Ovary (tissue), 3 donors: ENCODE measurements around the gene UXS1.

Experiments
- CTCF ChIP-seq, 3 donors: fragments of 450-650 bp in 2 of 3; fragments of 200-600 bp in 1 of 3; IDR thresholded peaks; one replicate each; pipeline versions ENCODE4 v1.5.1 to v1.8.0; 2016 to 2022; ENCODE audit warnings: antibody characterized with exemption in 3 of 3, mild to moderate bottlenecking in 1 of 3
- EP300 ChIP-seq: sonication (generic); formaldehyde crosslinking; IDR thresholded peaks from one replicate; pipeline ENCODE4 v1.6.1; 2017; ENCODE audit warnings: antibody characterized with exemption
- POLR2A ChIP-seq: fragments of 450-650 bp; IDR thresholded peaks from one replicate; pipeline ENCODE4 v1.6.1; 2017; ENCODE audit warnings: antibody characterized with exemption, mild to moderate bottlenecking, moderate library complexity
- donor health status: DM: no; HTN: no; CAD: no.

DNA sequence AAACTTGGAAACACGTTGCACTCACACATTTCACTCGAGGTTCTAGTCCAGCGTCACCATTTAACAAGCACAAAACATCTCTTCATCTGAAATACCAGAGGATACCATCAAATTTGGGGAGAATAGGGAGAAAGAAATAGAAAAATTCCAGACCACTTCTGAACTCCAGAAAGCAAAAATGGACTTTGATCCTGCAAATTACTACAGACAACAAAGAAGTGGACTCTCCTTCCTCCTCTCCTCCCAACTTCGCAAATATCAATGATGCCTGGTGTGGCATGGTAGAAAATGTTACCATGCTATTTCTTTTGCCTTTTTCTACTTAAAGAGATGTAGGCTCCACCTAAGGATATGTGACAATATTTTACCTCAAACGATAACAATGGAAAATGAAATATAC lies 13.5 kb downstream of the UXS1 start:
- TF ChIP-seq EP300 (no peak), POLR2A (no peak), CTCF (IDR thresholded peaks at IDR 0.05) (no peak)
